ENCODE measurements around the gene TM6SF1. TPM values are rescaled to one million over a fixed set of nuclear protein-coding genes. Genes with fewer than 3 reads are reported as not detected.
A peak's percentile ranks its signal among the peaks of the same experiment; 100 is the strongest.

TM6SF1 gene
- total RNA-seq, 1 donor from 2014 or later, result 2.1 TPM

DNA sequence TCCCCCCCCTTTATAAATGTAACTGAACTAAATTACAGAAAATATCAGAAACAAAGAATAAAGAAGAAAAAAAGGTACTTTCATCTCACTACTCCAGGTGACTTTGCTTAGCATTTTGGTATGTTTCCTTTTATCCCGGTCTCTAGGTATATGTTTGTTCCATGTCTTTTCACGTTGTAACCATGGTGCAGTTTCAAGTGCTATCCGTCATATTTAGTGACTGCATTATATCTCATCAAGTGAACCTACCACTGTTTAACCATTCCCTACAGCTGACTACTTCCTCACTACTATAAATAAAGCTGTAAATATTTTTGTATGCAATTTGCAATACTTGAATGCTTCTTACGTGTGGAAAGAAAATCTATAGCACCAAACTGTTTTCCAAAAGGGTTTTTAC, 42.6 kb upstream of the TM6SF1 start:
- no peak overlapping the region for H3K4me3 Mint-ChIP-seq (ENCODE audit: unreplicated experiment)

DNA sequence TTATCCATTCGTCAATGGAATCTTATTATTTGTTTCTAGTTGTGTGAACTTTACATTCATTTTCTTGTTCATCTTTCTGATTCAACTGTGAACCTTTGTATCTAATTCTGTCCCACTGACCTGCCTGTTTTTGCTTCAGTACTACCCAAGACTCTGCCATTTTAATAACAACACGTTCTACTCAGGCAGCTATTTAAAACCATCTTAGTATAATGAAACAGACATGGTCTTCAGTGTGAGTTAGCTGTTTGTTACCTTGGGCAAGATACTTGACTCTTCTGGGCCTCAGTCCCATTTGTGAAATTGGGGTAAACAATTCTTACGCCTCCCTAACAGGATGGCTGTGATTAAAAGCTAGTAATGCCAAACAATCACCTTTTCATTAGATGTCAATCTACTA, 42.0 kb upstream of the TM6SF1 start:
- H3K27ac Mint-ChIP-seq (ENCODE audit: unreplicated experiment), result peak overlapping the region; percentile 29
- H3K36me3 ChIP-seq (ENCODE audit: insufficient read depth, low read length), result no peaks in the 10 kb centered on the region
- H3K9me3 Mint-ChIP-seq (ENCODE audit: unreplicated experiment), result no peaks in the 10 kb centered on the region
- peaks cover 58% of the 10 kb centered on the region for H4K20me1 ChIP-seq (ENCODE audit: insufficient read depth, low read length)
- peaks cover 66% of the 10 kb centered on the region for H3K79me2 ChIP-seq (ENCODE audit: insufficient read depth, low read length)
- no peaks in the 10 kb centered on the region for H3K27me3 ChIP-seq (ENCODE audit: insufficient read depth, low read length)
- no peak overlapping the region for H3K27ac ChIP-seq (ENCODE audit: low read depth, low read length)
- no peaks in the 10 kb centered on the region for H3K27me3 Mint-ChIP-seq (ENCODE audit: low read depth, unreplicated experiment)
- peak overlapping the region; percentile 99 for H3K4me3 ChIP-seq (ENCODE audit: insufficient read depth, low read depth, low read length)
- peaks cover 2% of the 10 kb centered on the region for H3K36me3 Mint-ChIP-seq (ENCODE audit: low read depth, unreplicated experiment)
- no peak for FAIRE-seq
- H3K9me3 ChIP-seq (ENCODE audit: insufficient read depth, low read depth, low read length), result no peaks in the 10 kb centered on the region
- H3K4me3 Mint-ChIP-seq (ENCODE audit: unreplicated experiment), result no peak overlapping the region
- TF ChIP-seq, protein P1, sequence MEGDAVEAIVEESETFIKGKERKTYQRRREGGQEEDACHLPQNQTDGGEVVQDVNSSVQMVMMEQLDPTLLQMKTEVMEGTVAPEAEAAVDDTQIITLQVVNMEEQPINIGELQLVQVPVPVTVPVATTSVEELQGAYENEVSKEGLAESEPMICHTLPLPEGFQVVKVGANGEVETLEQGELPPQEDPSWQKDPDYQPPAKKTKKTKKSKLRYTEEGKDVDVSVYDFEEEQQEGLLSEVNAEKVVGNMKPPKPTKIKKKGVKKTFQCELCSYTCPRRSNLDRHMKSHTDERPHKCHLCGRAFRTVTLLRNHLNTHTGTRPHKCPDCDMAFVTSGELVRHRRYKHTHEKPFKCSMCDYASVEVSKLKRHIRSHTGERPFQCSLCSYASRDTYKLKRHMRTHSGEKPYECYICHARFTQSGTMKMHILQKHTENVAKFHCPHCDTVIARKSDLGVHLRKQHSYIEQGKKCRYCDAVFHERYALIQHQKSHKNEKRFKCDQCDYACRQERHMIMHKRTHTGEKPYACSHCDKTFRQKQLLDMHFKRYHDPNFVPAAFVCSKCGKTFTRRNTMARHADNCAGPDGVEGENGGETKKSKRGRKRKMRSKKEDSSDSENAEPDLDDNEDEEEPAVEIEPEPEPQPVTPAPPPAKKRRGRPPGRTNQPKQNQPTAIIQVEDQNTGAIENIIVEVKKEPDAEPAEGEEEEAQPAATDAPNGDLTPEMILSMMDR (IDR thresholded peaks at IDR 0.05; ENCODE audit: insufficient read depth, low read depth, low read length), result no peak
- TF ChIP-seq EZH2 (IDR thresholded peaks at IDR 0.05; ENCODE audit: insufficient read depth, low read length), result no peak
- H2AFZ ChIP-seq (ENCODE audit: low read depth, low read length), result no peak overlapping the region
- DNase-seq (ENCODE audit: low read depth), result no peak
- peaks cover 14% of the 10 kb centered on the region for H3K4me1 ChIP-seq (ENCODE audit: insufficient read depth, low read length)
- peak overlapping the region; percentile 93 for H3K4me2 ChIP-seq (ENCODE audit: low read length)
- peaks cover 4% of the 10 kb centered on the region for H3K4me1 Mint-ChIP-seq (ENCODE audit: low read depth, unreplicated experiment)
- peak overlapping the region; percentile 92 for H3K9ac ChIP-seq (ENCODE audit: low read length)

More for the DNA sequence above, 42.6 kb upstream of the TM6SF1 start:
- Histone ChIP-seq H4K20me1 (ENCODE audit: insufficient read depth, low read length) (peaks cover 58% of the 10 kb centered on the region), H3K27ac (ENCODE audit: low read depth, low read length) (no peak overlapping the region), H2AFZ (ENCODE audit: low read depth, low read length) (no peak overlapping the region), H3K36me3 (ENCODE audit: insufficient read depth, low read length) (no peaks in the 10 kb centered on the region), H3K79me2 (ENCODE audit: insufficient read depth, low read length) (peaks cover 72% of the 10 kb centered on the region), H3K27me3 (ENCODE audit: insufficient read depth, low read length) (no peaks in the 10 kb centered on the region), H3K9ac (ENCODE audit: low read length) (peak overlapping the region; percentile 92), H3K9me3 (ENCODE audit: insufficient read depth, low read depth, low read length) (no peaks in the 10 kb centered on the region), H3K4me3 (ENCODE audit: insufficient read depth, low read depth, low read length) (peak overlapping the region; percentile 99), H3K4me2 (ENCODE audit: low read length) (peak overlapping the region; percentile 93), H3K4me1 (ENCODE audit: insufficient read depth, low read length) (peaks cover 14% of the 10 kb centered on the region)
- FAIRE-seq (no peak), DNase-seq (ENCODE audit: low read depth) (no peak)
- no peaks in the 10 kb centered on the region for H3K9me3 Mint-ChIP-seq (ENCODE audit: unreplicated experiment)
- H3K27ac Mint-ChIP-seq (ENCODE audit: unreplicated experiment), result no peak overlapping the region
- peaks cover 4% of the 10 kb centered on the region for H3K4me1 Mint-ChIP-seq (ENCODE audit: low read depth, unreplicated experiment)
- peaks cover 2% of the 10 kb centered on the region for H3K36me3 Mint-ChIP-seq (ENCODE audit: low read depth, unreplicated experiment)
- TF ChIP-seq, protein P1 (IDR thresholded peaks at IDR 0.05; ENCODE audit: insufficient read depth, low read depth, low read length), result no peak
- no peak for TF ChIP-seq EZH2 (IDR thresholded peaks at IDR 0.05; ENCODE audit: insufficient read depth, low read length)
- H3K27me3 Mint-ChIP-seq (ENCODE audit: low read depth, unreplicated experiment), result no peaks in the 10 kb centered on the region

DNA sequence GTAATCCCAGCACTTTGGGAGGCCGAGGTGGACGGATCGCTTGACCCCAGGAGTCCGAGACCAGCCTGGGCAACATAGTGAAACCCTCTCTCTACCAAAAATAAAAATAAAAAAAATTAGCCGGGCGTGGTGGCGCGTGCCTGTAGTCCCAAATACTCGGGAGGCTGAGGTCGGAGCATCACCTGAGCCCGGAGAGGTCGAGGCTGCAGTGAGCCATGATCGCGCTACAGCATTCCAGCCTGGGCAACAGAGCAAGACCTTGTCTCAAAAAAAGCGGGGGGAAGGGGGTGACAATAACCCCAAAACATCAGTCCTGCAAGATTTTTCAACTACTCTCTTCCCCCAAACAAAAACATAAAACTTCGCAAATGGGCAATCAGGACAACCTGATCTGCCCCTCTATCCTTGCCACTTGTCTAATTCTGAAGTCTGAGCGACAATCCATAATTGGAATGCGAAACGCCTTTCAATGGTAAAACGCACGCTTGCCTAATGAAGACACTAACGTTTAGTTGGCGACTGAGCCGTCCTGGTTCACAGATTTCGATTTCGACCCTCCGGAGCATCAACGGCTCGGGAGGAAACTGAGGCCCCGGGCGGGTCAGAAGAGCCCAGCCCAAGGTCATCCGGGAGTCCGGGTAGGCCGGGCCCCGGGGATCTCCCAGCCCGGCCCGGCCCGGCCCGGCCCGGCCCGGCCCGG, 41.3 kb upstream of the TM6SF1 start:
- H3K9ac ChIP-seq (ENCODE audit: low read length), result peak overlapping the region; percentile 92
- no peaks in the 10 kb centered on the region for H3K27me3 Mint-ChIP-seq (ENCODE audit: low read depth, unreplicated experiment)
- H3K36me3 Mint-ChIP-seq (ENCODE audit: low read depth, unreplicated experiment), result peaks cover 2% of the 10 kb centered on the region
- DNase-seq (ENCODE audit: low read depth), result no peak
- H3K4me1 Mint-ChIP-seq (ENCODE audit: low read depth, unreplicated experiment), result peaks cover 4% of the 10 kb centered on the region
- peaks cover 58% of the 10 kb centered on the region for H3K79me2 ChIP-seq (ENCODE audit: insufficient read depth, low read length)
- no peak overlapping the region for H3K4me3 Mint-ChIP-seq (ENCODE audit: unreplicated experiment)
- no peaks in the 10 kb centered on the region for H3K27me3 ChIP-seq (ENCODE audit: insufficient read depth, low read length)
- H3K4me1 ChIP-seq (ENCODE audit: insufficient read depth, low read length), result peaks cover 14% of the 10 kb centered on the region
- peak overlapping the region; percentile 93 for H3K4me2 ChIP-seq (ENCODE audit: low read length)
- peak overlapping the region; percentile 83 for H2AFZ ChIP-seq (ENCODE audit: low read depth, low read length)
- H3K36me3 ChIP-seq (ENCODE audit: insufficient read depth, low read length), result no peaks in the 10 kb centered on the region
- peak overlapping the region; percentile 77 for H3K27ac Mint-ChIP-seq (ENCODE audit: unreplicated experiment)
- TF ChIP-seq, protein P1 (IDR thresholded peaks at IDR 0.05; ENCODE audit: insufficient read depth, low read depth, low read length), result no peak
- TF ChIP-seq EZH2 (IDR thresholded peaks at IDR 0.05; ENCODE audit: insufficient read depth, low read length), result no peak
- no peak for FAIRE-seq
- H3K9me3 Mint-ChIP-seq (ENCODE audit: unreplicated experiment), result no peaks in the 10 kb centered on the region
- no peaks in the 10 kb centered on the region for H3K9me3 ChIP-seq (ENCODE audit: insufficient read depth, low read depth, low read length)
- peak overlapping the region; percentile 99 for H3K4me3 ChIP-seq (ENCODE audit: insufficient read depth, low read depth, low read length)
- peaks cover 52% of the 10 kb centered on the region for H4K20me1 ChIP-seq (ENCODE audit: insufficient read depth, low read length)
- H3K27ac ChIP-seq (ENCODE audit: low read depth, low read length), result peak overlapping the region; percentile 92

All from astrocyte (in vitro differentiated cells and primary cell).